Neuronal stem cell (in vitro differentiated cells): ENCODE results near the gene GABRA4.

Experiments used
- DNase-seq: peaks from one replicate; pipeline ENCODE4 v3.0.0-alpha.2; 2013; ENCODE audit warnings: low spot score
- H2AFZ ChIP-seq: one replicate; pipeline ENCODE4 v1.6.1; 2013; ENCODE audit warnings: mild to moderate bottlenecking, low read length, inconsistent platforms
- H2AK5ac ChIP-seq: 2 replicates; pipeline ENCODE4 v1.6.1; 2013; ENCODE audit warnings: low read depth, mild to moderate bottlenecking, inconsistent platforms, low read length, moderate library complexity, mixed read lengths
- H2BK120ac ChIP-seq: 2 replicates; pipeline ENCODE4 v1.6.1; 2013; ENCODE audit warnings: low read depth, mild to moderate bottlenecking, inconsistent platforms, low read length, moderate library complexity, mixed read lengths
- H2BK12ac ChIP-seq: one replicate; pipeline ENCODE4 v1.6.1; 2013; ENCODE audit warnings: low read length, inconsistent platforms
- H2BK15ac ChIP-seq: 2 replicates; pipeline ENCODE4 v1.6.1; 2013; ENCODE audit warnings: mild to moderate bottlenecking, low read length, inconsistent platforms, mixed read lengths
- H2BK5ac ChIP-seq: one replicate; pipeline ENCODE4 v1.6.1; 2013; ENCODE audit warnings: inconsistent platforms, mild to moderate bottlenecking, low read length, moderate library complexity
- H3K14ac ChIP-seq: one replicate; pipeline ENCODE4 v1.6.1; 2013; ENCODE audit warnings: low read length, inconsistent platforms
- H3K18ac ChIP-seq: 2 replicates; pipeline ENCODE4 v1.6.1; 2013; ENCODE audit warnings: low read length, inconsistent platforms
- H3K23ac ChIP-seq: 2 replicates; pipeline ENCODE4 v1.6.1; 2013; ENCODE audit warnings: low read depth, mild to moderate bottlenecking, mixed read lengths, low read length, inconsistent platforms; ENCODE audit not compliant: poor library complexity
- H3K27ac ChIP-seq: replicated peaks from 3 replicates; pipeline ENCODE4 v1.5.1; 2013; ENCODE audit warnings: low read length, inconsistent platforms
- H3K27me3 ChIP-seq, 3 experiments: 2 replicates each; pipeline ENCODE4 v1.6.1; 2013; ENCODE audit warnings: low read length in 3 of 3, mild to moderate bottlenecking in 2 of 3, inconsistent platforms in 1 of 3, low read depth in 1 of 3, mixed read lengths in 1 of 3, moderate library complexity in 1 of 3; ENCODE audit not compliant: control insufficient read depth in 3 of 3, insufficient read depth in 3 of 3
- H3K36me3 ChIP-seq, 2 donors: replicated peaks in 1 of 2; 2 replicates each; pipeline ENCODE4 v1.6.1; 2013; ENCODE audit warnings: low read length in 2 of 2; ENCODE audit not compliant: control insufficient read depth in 2 of 2, insufficient read depth in 2 of 2
- H3K4ac ChIP-seq: 2 replicates; pipeline ENCODE4 v1.6.1; 2013; ENCODE audit warnings: inconsistent platforms, mild to moderate bottlenecking, low read length, moderate library complexity
- H3K4me1 ChIP-seq, 2 donors: 1 replicate in 1 of 2; 2 replicates in 1 of 2; pipeline ENCODE4 v1.6.1; 2013; ENCODE audit warnings: low read length in 2 of 2, low read depth in 1 of 2; ENCODE audit not compliant: control insufficient read depth in 2 of 2, insufficient read depth in 1 of 2
- H3K4me2 ChIP-seq: one replicate; pipeline ENCODE4 v1.6.1; 2013; ENCODE audit warnings: mild to moderate bottlenecking, low read length, inconsistent platforms; ENCODE audit not compliant: insufficient read depth, poor library complexity, severe bottlenecking
- H3K4me3 ChIP-seq, 2 donors: 2 replicates each; pipeline ENCODE4 v1.5.1; 2013; ENCODE audit warnings: low read length in 2 of 2, mild to moderate bottlenecking in 2 of 2, inconsistent platforms in 1 of 2, moderate library complexity in 1 of 2
- H3K79me1 ChIP-seq: one replicate; pipeline ENCODE4 v1.6.1; 2013; ENCODE audit warnings: low read depth, mild to moderate bottlenecking, inconsistent platforms, low read length, moderate library complexity
- H3K9ac ChIP-seq: one replicate; pipeline ENCODE4 v1.6.1; 2013; ENCODE audit warnings: mild to moderate bottlenecking, low read depth, low read length, inconsistent platforms; ENCODE audit not compliant: poor library complexity
- H3K9me3 ChIP-seq, 2 donors: replicated peaks in 1 of 2; 2 replicates each; pipeline versions ENCODE3 to v1.6.1; 2013; ENCODE audit warnings: low read length in 2 of 2, mild to moderate bottlenecking in 2 of 2, inconsistent platforms in 1 of 2, low read depth in 1 of 2, mixed read lengths in 1 of 2, moderate library complexity in 1 of 2; ENCODE audit not compliant: control insufficient read depth in 2 of 2, insufficient read depth in 1 of 2
- H4K8ac ChIP-seq: one replicate; pipeline ENCODE4 v1.6.1; 2013; ENCODE audit warnings: low read depth, mild to moderate bottlenecking, inconsistent platforms, low read length, moderate library complexity
- H4K91ac ChIP-seq: one replicate; pipeline ENCODE4 v1.6.1; 2013; ENCODE audit warnings: low read length, low read depth, mild to moderate bottlenecking, inconsistent platforms; ENCODE audit not compliant: poor library complexity
- WGBS, 2 donors: extraction: QIAGEN DNeasy Blood & Tissue Kit; methylation state at CpG; one replicate each; pipeline ENCODE4 v1.1.7; 2013; ENCODE audit warnings: missing lambda C conversion rate in 2 of 2, mixed read lengths in 1 of 2; ENCODE audit not compliant: insufficient read length in 2 of 2, insufficient replicate concordance in 1 of 2; ENCODE audit errors: extremely low coverage in 2 of 2; 5-methylcytosine and 5-hydroxymethylcytosine counted together

GABRA4 gene

GRCh38 chr4:46889410-46889809, 104.0 kb downstream of the GABRA4 start:
- no peak for DNase-seq
- no peak overlapping the region for H3K9ac ChIP-seq
- no peak overlapping the region for H2BK12ac ChIP-seq
- H3K4me2 ChIP-seq: no peak overlapping the region
- WGBS, 2 donors: no CpG with 5 or more reads among the region's 2 CpGs
- H2BK15ac ChIP-seq: no peak overlapping the region
- no peaks in the 10 kb centered on the region for H3K36me3 ChIP-seq
- H3K23ac ChIP-seq: no peak overlapping the region
- H2BK120ac ChIP-seq: no peak overlapping the region
- no peak overlapping the region for H3K4ac ChIP-seq
- H2AFZ ChIP-seq: no peak overlapping the region
- no peaks in the 10 kb centered on the region for H3K9me3 ChIP-seq
- H3K79me1 ChIP-seq: no peaks in the 10 kb centered on the region
- no peak overlapping the region for H3K27ac ChIP-seq
- H3K4me1 ChIP-seq: no peaks in the 10 kb centered on the region
- H3K18ac ChIP-seq: no peak overlapping the region
- no peak overlapping the region for H4K8ac ChIP-seq
- H3K4me3 ChIP-seq: no peak overlapping the region
- no peak overlapping the region for H2BK5ac ChIP-seq
- no peaks in the 10 kb centered on the region for H3K27me3 ChIP-seq
- no peak overlapping the region for H2AK5ac ChIP-seq
- H4K91ac ChIP-seq: no peak overlapping the region
- no peak overlapping the region for H3K14ac ChIP-seq

DNA sequence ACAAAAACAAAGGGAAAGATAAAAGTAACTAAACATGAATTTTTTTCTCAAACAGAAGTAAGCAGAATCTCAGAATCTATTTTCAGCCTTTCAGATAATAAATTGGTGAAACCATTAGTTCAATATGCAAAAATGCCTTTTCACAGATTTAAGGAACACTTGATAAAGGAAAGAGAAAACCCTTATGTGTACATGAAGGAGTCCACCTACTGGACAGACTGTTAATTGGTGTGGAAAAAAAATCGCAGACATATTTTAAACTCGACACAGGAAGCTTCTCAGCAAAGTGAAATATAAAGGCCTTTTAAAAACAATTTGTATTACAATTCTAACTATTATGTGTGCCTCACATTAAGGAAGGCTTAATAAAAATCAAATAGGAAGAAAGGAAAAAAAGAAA, 106.7 kb downstream of the GABRA4 start:
- WGBS, 2 donors: no CpG with 5 or more reads among the region's 2 CpGs
- no peaks in the 10 kb centered on the region for H3K9me3 ChIP-seq
- no peak overlapping the region for H3K9ac ChIP-seq
- no peak overlapping the region for H3K27ac ChIP-seq
- no peak overlapping the region for H3K18ac ChIP-seq
- no peak overlapping the region for H2BK120ac ChIP-seq
- H4K91ac ChIP-seq: no peak overlapping the region
- H4K8ac ChIP-seq: no peak overlapping the region
- H3K23ac ChIP-seq: no peak overlapping the region
- no peak overlapping the region for H3K14ac ChIP-seq
- no peaks in the 10 kb centered on the region for H3K4me1 ChIP-seq
- H2BK12ac ChIP-seq: no peak overlapping the region
- no peak for DNase-seq
- no peaks in the 10 kb centered on the region for H3K36me3 ChIP-seq
- no peak overlapping the region for H3K4me2 ChIP-seq
- no peak overlapping the region for H2BK15ac ChIP-seq
- no peak overlapping the region for H2AFZ ChIP-seq
- no peak overlapping the region for H2AK5ac ChIP-seq
- H3K79me1 ChIP-seq: no peaks in the 10 kb centered on the region
- no peak overlapping the region for H3K4ac ChIP-seq
- H2BK5ac ChIP-seq: no peak overlapping the region
- no peak overlapping the region for H3K4me3 ChIP-seq
- H3K27me3 ChIP-seq: no peaks in the 10 kb centered on the region

- no peak for DNase-seq
- Histone ChIP-seq H2BK15ac (no peak overlapping the region), H3K79me1 (no peaks in the 10 kb centered on the region), H4K8ac (no peak overlapping the region), H3K27ac (no peak overlapping the region), H2AK5ac (no peak overlapping the region), H2AFZ (no peak overlapping the region), H3K27me3 (no peaks in the 10 kb centered on the region), H3K36me3 (no peaks in the 10 kb centered on the region), H2BK5ac (no peak overlapping the region), H3K9me3 (no peaks in the 10 kb centered on the region), H3K18ac (no peak overlapping the region), H3K4me1 (no peaks in the 10 kb centered on the region), H3K9ac (no peak overlapping the region), H3K4me3 (no peak overlapping the region), H2BK120ac (no peak overlapping the region), H3K4me2 (no peak overlapping the region), H3K14ac (no peak overlapping the region), H3K23ac (no peak overlapping the region), H3K4ac (no peak overlapping the region), H2BK12ac (no peak overlapping the region), H4K91ac (no peak overlapping the region)
- WGBS, 2 donors: no CpG with 5 or more reads among the region's 3 CpGs
These were observed 114.7 kb downstream of the GABRA4 start for GRCh38 chr4:46878641-46879040.

GRCh38 chr4:46874811-46875210, 118.6 kb downstream of the GABRA4 start:
- Histone ChIP-seq H3K9me3 (no peaks in the 10 kb centered on the region), H3K4me3 (no peak overlapping the region), H3K4me2 (no peak overlapping the region), H4K8ac (no peak overlapping the region), H3K9ac (no peak overlapping the region), H3K23ac (no peak overlapping the region), H2BK12ac (no peak overlapping the region), H3K27me3 (no peaks in the 10 kb centered on the region), H2BK5ac (no peak overlapping the region), H3K27ac (no peak overlapping the region), H3K79me1 (no peaks in the 10 kb centered on the region), H2AFZ (no peak overlapping the region), H3K14ac (no peak overlapping the region), H3K18ac (no peak overlapping the region), H2BK15ac (no peak overlapping the region), H3K4ac (no peak overlapping the region), H4K91ac (no peak overlapping the region), H2BK120ac (no peak overlapping the region), H3K36me3 (no peaks in the 10 kb centered on the region), H2AK5ac (no peak overlapping the region), H3K4me1 (no peaks in the 10 kb centered on the region)
- no peak for DNase-seq
- no CpG with 5 or more reads among the region's 1 CpG for WGBS, 2 donors
